ENCODE results near the gene KLRC4. TPM values are rescaled to one million over a fixed set of nuclear protein-coding genes. Genes with fewer than 3 reads are reported as not detected.
"Not testable (repeated sequence)": the region's sequence is repeated elsewhere in the genome, so short reads cannot be mapped to it uniquely, and the experiment has no call there.

The KLRC4 gene
- polyA plus RNA-seq, 1 of the 3 experiments (the other 2 are of a cell fraction) = not detected

DNA sequence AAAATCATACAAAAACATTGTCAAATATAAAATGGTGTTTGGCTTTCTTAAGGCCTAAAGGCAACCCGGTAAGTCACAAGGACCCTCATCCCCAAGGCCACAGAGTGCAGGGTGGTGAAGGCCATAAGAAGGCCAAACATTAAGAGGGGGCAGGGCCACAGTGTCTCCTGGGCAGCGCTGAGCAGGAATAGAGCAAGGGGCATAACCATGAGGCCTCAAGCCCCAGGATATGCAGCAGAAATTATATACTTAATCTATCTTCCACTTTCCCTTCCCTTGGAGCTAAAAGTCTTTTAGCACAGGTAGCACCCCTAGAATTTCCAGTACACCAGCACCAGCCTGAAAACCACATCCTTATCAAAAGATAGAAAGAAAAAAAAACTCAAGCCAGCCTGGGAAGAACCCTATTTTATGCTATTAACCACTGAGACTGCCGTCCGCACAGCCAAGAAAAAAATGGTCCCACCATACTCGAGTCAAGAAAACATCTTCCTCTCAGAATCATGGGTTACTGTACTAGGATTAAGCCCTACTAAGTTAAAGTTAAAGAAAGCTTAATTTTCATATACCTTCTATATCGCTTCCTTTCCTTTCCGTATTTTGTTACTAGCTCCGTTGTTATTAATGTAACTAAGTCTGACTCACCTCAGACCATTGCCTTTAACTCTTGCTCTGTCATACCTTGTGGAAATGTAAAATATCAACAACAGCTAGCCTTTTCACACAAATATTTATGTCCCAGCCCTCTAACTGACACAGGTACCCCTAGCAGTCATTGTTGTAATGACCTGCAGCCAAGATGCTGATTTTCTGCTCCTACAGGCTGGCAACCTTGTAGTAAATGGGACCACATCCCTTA, 39.8 kb downstream of the KLRC4 start:
- Histone ChIP-seq H3K9me2 (no peaks in the 10 kb centered on the region), H3K4me2 (no peak overlapping the region), H3K4me3 (ENCODE audit: low read depth in 2 of 2, low read length in 1 of 2) (no peak overlapping the region), H3K27ac (ENCODE audit: low read depth in 2 of 2, low read length in 1 of 2) (no peak overlapping the region), H3K27me3 (ENCODE audit: insufficient read depth) (peaks cover 22% of the 10 kb centered on the region; the same call in 1 of the 2 replicates), H3K4me1 (ENCODE audit: control insufficient read depth in 1 of 2, insufficient read depth in 2 of 2, low read depth in 1 of 2, low read length in 1 of 2) (peaks cover 0 to 3% of the 10 kb centered on the region in 2 experiments; a peak in 1 of 4 replicates), H2AFZ (ENCODE audit: low read depth) (no peak overlapping the region), H3K79me2 (ENCODE audit: insufficient read depth) (no peaks in the 10 kb centered on the region), H4K20me1 (ENCODE audit: insufficient read depth) (no peaks in the 10 kb centered on the region), H3K9ac (no peak overlapping the region), H3F3A (replicated peaks; ENCODE audit: insufficient read depth) (no peaks in the 10 kb centered on the region), H3K9me3 (no peaks in the 10 kb centered on the region), H3K36me3 (replicated peaks in 1 of 2; ENCODE audit: control insufficient read depth in 1 of 2, insufficient read depth in 2 of 2, low read length in 1 of 2) (no peaks in the 10 kb centered on the region)
- ChIA-PET POLR2A (no interaction called here), CTCF (no interaction called here)
- 47% methylated on average over 8 of the region's 8 CpGs for WGBS (ENCODE audit: low lambda C conversion rate)
- TF ChIP-seq RAD21 (IDR thresholded peaks at IDR 0.05; ENCODE audit: low read length) = no peak
- no peak for DNase-seq

DNA sequence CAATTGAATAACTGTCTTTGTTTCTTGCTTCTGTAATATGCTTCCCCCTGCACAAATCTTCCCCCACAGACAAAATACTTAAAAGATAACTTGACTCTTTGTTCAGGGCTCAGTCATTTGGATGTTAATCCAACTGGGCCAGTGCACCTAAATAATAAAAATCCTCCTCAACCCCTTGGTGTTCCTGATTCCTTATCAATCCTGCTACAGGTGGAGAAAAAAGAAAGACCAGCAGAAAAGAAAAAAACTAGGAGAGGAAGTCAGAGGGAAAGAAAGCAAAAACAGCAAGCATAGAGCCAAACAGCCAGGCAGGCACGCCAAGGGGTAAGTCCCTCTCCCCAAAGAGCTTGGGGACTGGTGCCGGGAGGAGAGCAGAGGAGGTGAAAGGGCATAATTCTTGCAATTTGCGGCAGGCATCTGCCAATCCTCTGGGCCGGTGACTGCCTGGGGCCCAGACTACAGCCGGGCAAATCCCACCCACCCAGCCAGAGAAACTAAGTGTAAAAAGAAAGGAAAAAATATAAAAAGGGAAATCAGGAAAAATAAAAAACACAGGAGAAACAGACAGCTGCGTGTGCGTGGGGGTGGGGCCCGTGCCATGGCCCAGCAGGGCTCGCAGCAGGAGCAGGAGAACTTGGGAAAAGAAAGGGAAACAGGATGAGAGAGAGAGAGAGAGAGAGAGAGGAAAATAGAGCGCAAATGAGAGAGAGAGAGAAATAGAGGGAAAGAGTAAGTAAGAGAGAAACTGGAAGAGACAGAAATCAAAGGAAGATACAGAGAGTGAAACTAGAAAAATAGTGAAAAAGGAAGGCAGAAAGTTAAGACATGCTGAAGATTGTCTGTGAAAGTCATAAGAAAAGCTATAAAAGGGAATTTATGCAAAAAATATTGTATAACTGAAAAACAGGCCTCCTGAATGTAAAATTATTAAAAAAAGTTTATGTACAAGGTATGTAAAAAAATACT, 41.1 kb downstream of the KLRC4 start:
- Histone ChIP-seq H3K4me2 (no peak overlapping the region), H3K9me2 (no peaks in the 10 kb centered on the region), H3K27me3 (ENCODE audit: insufficient read depth) (peaks cover 12% of the 10 kb centered on the region; the same call in 1 of the 2 replicates), H3K36me3 (replicated peaks in 1 of 2; ENCODE audit: control insufficient read depth in 1 of 2, insufficient read depth in 2 of 2, low read length in 1 of 2) (no peaks in the 10 kb centered on the region), H3K4me1 (ENCODE audit: control insufficient read depth in 1 of 2, insufficient read depth in 2 of 2, low read depth in 1 of 2, low read length in 1 of 2) (peaks cover 0 to 9% of the 10 kb centered on the region in 2 experiments; a peak in 1 of 4 replicates), H3K27ac (ENCODE audit: low read depth in 2 of 2, low read length in 1 of 2) (no peak overlapping the region), H3K4me3 (ENCODE audit: low read depth in 2 of 2, low read length in 1 of 2) (no peak overlapping the region), H3F3A (replicated peaks; ENCODE audit: insufficient read depth) (no peaks in the 10 kb centered on the region), H4K20me1 (ENCODE audit: insufficient read depth) (no peaks in the 10 kb centered on the region), H2AFZ (ENCODE audit: low read depth) (no peak overlapping the region), H3K79me2 (ENCODE audit: insufficient read depth) (no peaks in the 10 kb centered on the region), H3K9ac (no peak overlapping the region), H3K9me3 (no peaks in the 10 kb centered on the region)
- POLR2A ChIA-PET = no interaction called here
- CTCF ChIA-PET = no interaction called here
- DNase-seq = no peak
- 63% methylated on average over 10 of the region's 10 CpGs for WGBS (ENCODE audit: low lambda C conversion rate)
- TF ChIP-seq SMC3 (IDR thresholded peaks at IDR 0.05; ENCODE audit: low read depth, low read length) (no peak), POLR2AphosphoS5 (IDR thresholded peaks at IDR 0.05; ENCODE audit: low read depth, low read length) (no peak), MXI1 (IDR thresholded peaks at IDR 0.05; ENCODE audit: low read depth, low read length) (no peak), RXRA (IDR thresholded peaks at IDR 0.05; ENCODE audit: borderline replicate concordance, low read depth) (no peak), GATA2 (CRISPR knock-in tag; IDR thresholded peaks at IDR 0.05) (no peak), JUND (IDR thresholded peaks at IDR 0.05) (no peak)

DNA sequence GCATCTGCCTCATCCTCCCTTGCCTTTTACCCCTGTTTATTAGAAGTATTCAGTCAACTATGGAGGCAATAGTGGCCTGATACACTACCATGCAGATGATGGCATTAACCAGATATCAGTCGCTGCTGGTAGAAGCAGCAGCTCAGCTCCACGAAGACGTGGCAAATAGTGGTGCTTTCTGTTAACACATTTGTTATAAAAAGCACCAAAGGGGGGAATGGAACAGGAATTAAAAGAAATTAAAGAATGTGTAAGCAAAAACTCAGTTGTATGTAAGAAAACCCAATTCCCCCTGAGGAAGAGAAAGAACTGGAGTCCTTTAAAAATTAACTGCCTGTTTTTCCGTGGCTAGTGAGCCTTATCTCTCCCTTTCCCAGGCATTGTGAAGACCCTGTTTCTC, 41.8 kb downstream of the KLRC4 start:
- H3K36me3 ChIP-seq (replicated peaks in 1 of 2; ENCODE audit: control insufficient read depth in 1 of 2, insufficient read depth in 2 of 2, low read length in 1 of 2); H3K4me2 ChIP-seq; POLR2A ChIA-PET; H3K27me3 ChIP-seq (ENCODE audit: insufficient read depth); H3K9me3 ChIP-seq; H3K4me3 ChIP-seq (ENCODE audit: low read depth in 2 of 2, low read length in 1 of 2); CTCF ChIA-PET; H3K27ac ChIP-seq (ENCODE audit: low read depth in 2 of 2, low read length in 1 of 2); H2AFZ ChIP-seq (ENCODE audit: low read depth); DNase-seq; H3K79me2 ChIP-seq (ENCODE audit: insufficient read depth); H3F3A ChIP-seq (replicated peaks; ENCODE audit: insufficient read depth); H3K9ac ChIP-seq; H4K20me1 ChIP-seq (ENCODE audit: insufficient read depth); H3K9me2 ChIP-seq; H3K4me1 ChIP-seq (ENCODE audit: control insufficient read depth in 1 of 2, insufficient read depth in 2 of 2, low read depth in 1 of 2, low read length in 1 of 2): not testable (repeated sequence)
- WGBS (ENCODE audit: low lambda C conversion rate) = 41% methylated on average over 4 of the region's 4 CpGs
